CD4-positive, alpha-beta T cell treated with Interferon gamma for 1 hour (primary cell): ENCODE results near the gene DMBT1.

Experiments
- DNase-seq: peaks from one replicate; pipeline ENCODE4 v3.0.0-alpha.2; 2020

Gene DMBT1

DNA sequence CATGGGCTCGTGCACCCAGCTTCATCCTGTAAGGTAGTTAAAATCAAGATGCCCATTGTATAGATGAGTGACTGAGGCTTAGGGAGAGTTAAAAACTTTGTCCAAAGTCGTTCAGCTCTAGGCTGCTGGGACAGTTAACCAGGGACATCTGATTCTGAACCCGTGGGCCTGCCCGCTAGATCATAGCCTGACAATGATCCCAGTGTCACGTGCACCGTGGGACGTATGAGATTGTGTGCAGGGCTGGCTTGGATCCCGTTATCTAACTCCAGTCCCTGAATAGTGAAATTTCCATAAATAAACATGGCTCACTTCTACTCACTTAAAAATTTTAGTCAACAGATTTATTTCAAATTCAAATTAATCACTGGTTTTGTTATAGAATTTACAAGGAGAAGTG, 114.2 kb downstream of the DMBT1 start:
- no peak for DNase-seq

GRCh38 chr10:122675278-122675677, 114.7 kb downstream of the DMBT1 start:
- DNase-seq = no peak

GRCh38 chr10:122678266-122678665, 117.7 kb downstream of the DMBT1 start:
- no peak for DNase-seq

DNA sequence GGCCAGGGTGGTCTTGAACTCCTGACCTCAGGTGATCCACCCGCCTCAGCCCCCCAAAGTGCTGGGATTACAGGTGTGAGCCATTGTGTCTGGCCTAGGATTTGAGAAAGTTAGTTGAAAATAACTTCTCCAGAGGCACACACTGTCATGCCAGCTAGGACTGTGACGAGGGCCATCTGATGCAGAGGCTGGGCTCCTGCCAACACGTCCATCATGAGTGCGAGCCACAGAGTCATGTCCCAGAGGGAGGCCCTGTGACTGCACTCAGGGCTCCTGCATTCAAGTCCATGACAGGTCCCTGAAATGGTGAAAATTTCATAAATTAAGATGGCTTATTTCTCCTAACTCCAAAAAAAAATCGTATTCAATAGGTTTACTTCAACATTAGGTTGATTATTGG, 122.0 kb downstream of the DMBT1 start:
- DNase-seq = no peak

GRCh38 chr10:122688293-122688989, 127.9 kb downstream of the DMBT1 start:
- no peak for DNase-seq

- no peak for DNase-seq
Measured at GRCh38 chr10:122689146-122689820, 128.7 kb downstream of the DMBT1 start.

DNA sequence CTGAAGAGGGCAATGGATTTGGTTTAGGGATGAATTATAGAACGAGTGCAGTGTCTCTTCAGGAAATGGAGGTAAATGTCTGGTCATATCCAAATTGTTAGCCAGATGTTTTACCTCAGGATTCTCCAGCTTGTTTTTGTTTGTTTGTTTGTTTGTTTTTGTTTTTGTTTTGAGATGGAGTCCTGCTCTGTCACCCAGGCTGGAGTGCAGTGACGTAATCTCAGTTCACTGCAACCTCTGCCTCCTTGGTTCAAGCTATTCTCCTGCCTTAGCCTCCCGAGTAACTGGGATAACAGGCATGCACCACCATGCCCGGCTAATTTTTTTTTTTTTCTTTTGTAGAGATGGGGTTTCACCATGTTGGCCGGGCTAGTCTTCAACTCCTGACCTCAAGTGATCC, 132.2 kb downstream of the DMBT1 start:
- no peak for DNase-seq
